ENCODE data around the gene ZNF143.

The ZNF143 gene

DNA sequence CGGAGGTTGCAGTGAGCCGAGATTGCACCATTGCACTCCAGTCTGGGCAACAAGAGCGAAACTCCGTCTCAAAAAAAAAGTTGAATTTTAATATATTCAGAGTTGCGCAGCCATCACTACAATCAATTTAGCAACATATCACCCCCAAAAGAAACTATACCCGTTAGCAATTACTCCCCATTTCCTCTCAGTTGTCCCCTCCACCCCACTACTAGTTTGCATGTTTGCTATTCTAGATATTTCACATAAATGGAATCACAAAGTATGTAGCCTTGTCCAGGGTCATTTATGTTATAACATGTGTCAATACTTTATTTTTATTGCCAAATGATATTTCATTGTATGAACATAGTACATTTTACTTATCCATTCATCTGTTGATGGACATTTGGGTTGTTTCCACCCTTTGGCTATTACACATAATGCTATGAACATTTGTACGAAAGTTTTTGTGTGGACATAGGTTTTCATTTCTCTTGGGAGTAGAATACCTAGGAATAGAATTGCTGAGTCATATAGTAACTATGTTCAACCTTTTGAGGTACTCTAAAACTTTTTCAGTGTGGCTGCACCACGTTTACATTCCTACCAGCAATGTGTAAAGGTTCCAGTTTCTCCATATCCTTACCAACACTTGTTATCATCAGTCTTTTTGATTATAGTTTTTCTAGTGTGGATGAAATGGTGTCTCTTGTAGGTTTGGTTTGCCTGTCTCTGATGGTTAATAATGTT is 2.2 kb downstream of the ZNF143 start:
- Histone ChIP-seq H3K9ac (ENCODE audit: low read depth, low read length) (no peak overlapping the region), H3K27me3 (ENCODE audit: control insufficient read depth, insufficient read depth, low read length) (no peaks in the 10 kb centered on the region), H3K9me3 (replicated peaks; ENCODE audit: low read length) (no peaks in the 10 kb centered on the region), H3K4me3 (ENCODE audit: low read length) (no peak overlapping the region), H3K36me3 (ENCODE audit: insufficient read depth, low read length) (no peaks in the 10 kb centered on the region), H3K4me1 (ENCODE audit: control insufficient read depth, insufficient read depth, low read length) (peaks cover 14% of the 10 kb centered on the region), H3K4me2 (ENCODE audit: low read length) (peak overlapping the region; percentile 21)

GRCh38 chr11:9470765-9471164 is 10.0 kb downstream of the ZNF143 start:
- Histone ChIP-seq H3K36me3 (ENCODE audit: insufficient read depth, low read length) (peaks cover 18% of the 10 kb centered on the region), H3K4me1 (ENCODE audit: control insufficient read depth, insufficient read depth, low read length) (no peaks in the 10 kb centered on the region), H3K9ac (ENCODE audit: low read depth, low read length) (no peak overlapping the region), H3K27me3 (ENCODE audit: control insufficient read depth, insufficient read depth, low read length) (no peaks in the 10 kb centered on the region), H3K4me3 (ENCODE audit: low read length) (no peak overlapping the region), H3K9me3 (replicated peaks; ENCODE audit: low read length) (no peaks in the 10 kb centered on the region), H3K4me2 (ENCODE audit: low read length) (no peak overlapping the region)

- Histone ChIP-seq H3K4me1 (ENCODE audit: control insufficient read depth, insufficient read depth, low read length) (no peaks in the 10 kb centered on the region), H3K9me3 (replicated peaks; ENCODE audit: low read length) (no peaks in the 10 kb centered on the region), H3K4me2 (ENCODE audit: low read length) (no peak overlapping the region), H3K36me3 (ENCODE audit: insufficient read depth, low read length) (peaks cover 18% of the 10 kb centered on the region), H3K9ac (ENCODE audit: low read depth, low read length) (no peak overlapping the region), H3K4me3 (ENCODE audit: low read length) (no peak overlapping the region), H3K27me3 (ENCODE audit: control insufficient read depth, insufficient read depth, low read length) (no peaks in the 10 kb centered on the region)
Observed at GRCh38 chr11:9473408-9473807, 12.6 kb downstream of the ZNF143 start.

- H3K27me3 ChIP-seq (ENCODE audit: control insufficient read depth, insufficient read depth, low read length), result no peaks in the 10 kb centered on the region
- no peak overlapping the region for H3K4me2 ChIP-seq (ENCODE audit: low read length)
- no peaks in the 10 kb centered on the region for H3K4me1 ChIP-seq (ENCODE audit: control insufficient read depth, insufficient read depth, low read length)
- H3K9me3 ChIP-seq (replicated peaks; ENCODE audit: low read length), result no peaks in the 10 kb centered on the region
- H3K4me3 ChIP-seq (ENCODE audit: low read length), result no peak overlapping the region
- H3K9ac ChIP-seq (ENCODE audit: low read depth, low read length), result no peak overlapping the region
- peaks cover 10% of the 10 kb centered on the region for H3K36me3 ChIP-seq (ENCODE audit: insufficient read depth, low read length)
Observed at GRCh38 chr11:9479899-9480298, 19.1 kb downstream of the ZNF143 start.

DNA sequence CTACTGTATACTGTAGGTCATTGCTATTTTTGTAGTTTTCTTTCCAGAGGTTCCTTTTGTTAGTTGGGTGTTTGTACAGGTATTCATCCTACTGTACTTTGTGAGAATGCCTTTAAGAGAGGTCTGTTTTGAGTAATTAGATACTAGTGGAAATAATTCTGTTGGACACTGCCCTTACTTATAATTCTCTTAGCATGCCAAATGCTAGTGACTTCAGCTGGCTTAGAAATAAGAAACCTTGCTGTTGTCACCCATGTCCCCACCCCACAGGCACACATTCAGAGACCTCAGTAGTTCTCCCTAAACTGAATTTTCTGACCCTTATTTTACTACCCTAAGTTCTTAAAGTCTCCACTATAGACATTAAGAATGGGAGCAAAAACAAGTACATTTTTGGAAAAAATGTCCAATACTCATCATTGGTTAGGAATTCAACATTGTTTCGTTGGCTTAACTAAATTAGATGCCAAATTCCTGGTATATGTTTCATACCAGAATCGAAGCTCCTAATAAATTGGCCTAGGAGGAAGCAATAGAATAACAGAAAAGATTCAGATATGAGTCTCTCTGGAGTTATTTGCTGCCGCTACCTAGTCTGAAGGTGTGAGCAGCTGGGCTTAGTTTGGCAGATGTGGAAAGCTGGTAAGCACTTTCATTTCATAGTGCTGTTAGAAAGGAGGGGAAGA is 28.4 kb downstream of the ZNF143 start:
- peak overlapping the region; percentile 53 for H3K9ac ChIP-seq (ENCODE audit: low read depth, low read length)
- H3K9me3 ChIP-seq (replicated peaks; ENCODE audit: low read length), result no peaks in the 10 kb centered on the region
- no peaks in the 10 kb centered on the region for H3K27me3 ChIP-seq (ENCODE audit: control insufficient read depth, insufficient read depth, low read length)
- H3K4me2 ChIP-seq (ENCODE audit: low read length), result peak overlapping the region; percentile 72
- H3K4me1 ChIP-seq (ENCODE audit: control insufficient read depth, insufficient read depth, low read length), result peaks cover 30% of the 10 kb centered on the region
- peaks cover 12% of the 10 kb centered on the region for H3K36me3 ChIP-seq (ENCODE audit: insufficient read depth, low read length)
- peak overlapping the region; percentile 38 for H3K4me3 ChIP-seq (ENCODE audit: low read length)

DNA sequence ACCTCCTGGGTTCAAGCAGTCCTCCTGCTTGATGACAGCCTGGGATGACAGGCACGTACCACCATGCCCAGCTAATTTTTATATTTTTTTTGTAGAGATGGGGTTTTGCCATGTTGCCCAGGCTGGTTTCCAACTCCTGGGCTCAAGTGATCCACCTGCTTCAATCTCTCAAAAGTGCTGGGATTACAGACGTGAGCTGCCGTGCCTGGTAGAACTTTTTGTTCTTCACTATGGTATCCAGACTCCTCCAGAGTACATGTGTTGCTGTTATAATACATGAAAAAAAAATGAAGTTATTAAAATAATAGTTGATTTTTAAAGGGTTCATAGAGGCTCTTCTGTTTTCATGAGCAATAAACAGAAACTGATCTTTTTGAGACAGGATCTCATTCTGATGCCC is 29.6 kb downstream of the ZNF143 start:
- peaks cover 13% of the 10 kb centered on the region for H3K36me3 ChIP-seq (ENCODE audit: insufficient read depth, low read length)
- no peak overlapping the region for H3K9ac ChIP-seq (ENCODE audit: low read depth, low read length)
- no peaks in the 10 kb centered on the region for H3K9me3 ChIP-seq (replicated peaks; ENCODE audit: low read length)
- no peak overlapping the region for H3K4me2 ChIP-seq (ENCODE audit: low read length)
- H3K4me3 ChIP-seq (ENCODE audit: low read length), result no peak overlapping the region
- H3K27me3 ChIP-seq (ENCODE audit: control insufficient read depth, insufficient read depth, low read length), result no peaks in the 10 kb centered on the region
- peaks cover 30% of the 10 kb centered on the region for H3K4me1 ChIP-seq (ENCODE audit: control insufficient read depth, insufficient read depth, low read length)

GRCh38 chr11:9493492-9493891 is 32.7 kb downstream of the ZNF143 start:
- no peak overlapping the region for H3K4me2 ChIP-seq (ENCODE audit: low read length)
- H3K36me3 ChIP-seq (ENCODE audit: insufficient read depth, low read length), result peaks cover 21% of the 10 kb centered on the region
- no peak overlapping the region for H3K4me3 ChIP-seq (ENCODE audit: low read length)
- H3K27me3 ChIP-seq (ENCODE audit: control insufficient read depth, insufficient read depth, low read length), result no peaks in the 10 kb centered on the region
- H3K9ac ChIP-seq (ENCODE audit: low read depth, low read length), result no peak overlapping the region
- H3K4me1 ChIP-seq (ENCODE audit: control insufficient read depth, insufficient read depth, low read length), result peaks cover 22% of the 10 kb centered on the region
- H3K9me3 ChIP-seq (replicated peaks; ENCODE audit: low read length), result no peaks in the 10 kb centered on the region

DNA sequence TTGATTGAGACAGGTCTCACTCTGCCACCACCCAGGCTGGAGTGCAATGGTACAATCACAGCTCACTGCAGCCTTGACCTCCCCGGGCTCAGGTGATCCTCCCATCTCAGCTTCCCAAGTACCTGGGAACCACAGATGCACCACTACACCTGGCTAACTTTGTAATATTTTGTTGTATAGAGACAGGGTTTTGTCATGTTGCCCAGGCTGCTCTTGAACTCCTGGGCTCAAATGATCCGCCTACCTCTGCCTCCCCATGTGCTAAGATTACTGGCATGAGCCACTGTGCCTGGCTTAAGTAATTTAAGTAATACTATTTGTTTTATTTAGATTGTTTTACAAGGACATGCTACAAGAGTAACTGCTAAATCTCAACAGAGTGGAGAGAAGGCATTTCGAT is 33.5 kb downstream of the ZNF143 start:
- H3K9ac ChIP-seq (ENCODE audit: low read depth, low read length), result no peak overlapping the region
- peaks cover 25% of the 10 kb centered on the region for H3K36me3 ChIP-seq (ENCODE audit: insufficient read depth, low read length)
- no peaks in the 10 kb centered on the region for H3K27me3 ChIP-seq (ENCODE audit: control insufficient read depth, insufficient read depth, low read length)

DNA sequence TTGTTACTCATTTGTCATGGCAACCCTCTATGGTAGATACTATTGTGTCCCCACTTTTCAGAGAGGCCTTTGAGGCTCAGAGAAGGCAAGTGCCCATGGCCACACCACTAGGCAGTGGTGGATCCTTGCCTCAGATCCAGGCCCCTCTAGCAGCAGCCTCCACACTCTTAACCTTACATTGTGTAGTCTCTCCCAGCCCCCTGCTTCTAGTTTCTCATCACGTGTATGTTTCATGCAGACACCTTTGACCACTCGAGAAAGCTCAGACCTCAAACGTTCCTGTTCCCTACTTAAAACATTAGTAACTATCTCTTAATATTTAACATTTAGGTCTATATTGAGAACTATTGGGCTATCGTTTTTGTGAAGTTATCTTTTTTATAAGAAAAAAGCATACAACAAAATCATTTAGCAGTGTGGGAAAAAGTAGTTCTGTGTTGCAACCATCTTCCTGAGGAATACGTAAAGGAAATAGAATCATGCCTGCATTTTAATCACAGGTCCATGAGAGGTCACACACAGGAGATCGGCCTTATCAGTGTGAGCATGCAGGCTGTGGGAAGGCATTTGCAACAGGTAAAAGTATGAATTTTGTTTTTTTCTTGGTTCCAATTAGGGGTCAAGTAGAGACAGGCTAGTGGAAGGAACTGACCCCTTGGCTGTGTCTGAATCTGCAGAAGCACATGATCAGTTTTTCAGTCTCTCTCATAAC is 35.1 kb downstream of the ZNF143 start:
- H3K4me2 ChIP-seq (ENCODE audit: low read length), result no peak overlapping the region
- no peak overlapping the region for H3K4me3 ChIP-seq (ENCODE audit: low read length)
- H3K27me3 ChIP-seq (ENCODE audit: control insufficient read depth, insufficient read depth, low read length), result no peaks in the 10 kb centered on the region
- no peak overlapping the region for H3K9ac ChIP-seq (ENCODE audit: low read depth, low read length)
- peaks cover 32% of the 10 kb centered on the region for H3K36me3 ChIP-seq (ENCODE audit: insufficient read depth, low read length)
- H3K9me3 ChIP-seq (replicated peaks; ENCODE audit: low read length), result no peaks in the 10 kb centered on the region
- H3K4me1 ChIP-seq (ENCODE audit: control insufficient read depth, insufficient read depth, low read length), result no peaks in the 10 kb centered on the region

More for the DNA sequence above, 33.5 kb downstream of the ZNF143 start:
- Histone ChIP-seq H3K4me3 (ENCODE audit: low read length) (no peak overlapping the region), H3K4me1 (ENCODE audit: control insufficient read depth, insufficient read depth, low read length) (peaks cover 14% of the 10 kb centered on the region), H3K9me3 (replicated peaks; ENCODE audit: low read length) (no peaks in the 10 kb centered on the region), H3K4me2 (ENCODE audit: low read length) (no peak overlapping the region)

DNA sequence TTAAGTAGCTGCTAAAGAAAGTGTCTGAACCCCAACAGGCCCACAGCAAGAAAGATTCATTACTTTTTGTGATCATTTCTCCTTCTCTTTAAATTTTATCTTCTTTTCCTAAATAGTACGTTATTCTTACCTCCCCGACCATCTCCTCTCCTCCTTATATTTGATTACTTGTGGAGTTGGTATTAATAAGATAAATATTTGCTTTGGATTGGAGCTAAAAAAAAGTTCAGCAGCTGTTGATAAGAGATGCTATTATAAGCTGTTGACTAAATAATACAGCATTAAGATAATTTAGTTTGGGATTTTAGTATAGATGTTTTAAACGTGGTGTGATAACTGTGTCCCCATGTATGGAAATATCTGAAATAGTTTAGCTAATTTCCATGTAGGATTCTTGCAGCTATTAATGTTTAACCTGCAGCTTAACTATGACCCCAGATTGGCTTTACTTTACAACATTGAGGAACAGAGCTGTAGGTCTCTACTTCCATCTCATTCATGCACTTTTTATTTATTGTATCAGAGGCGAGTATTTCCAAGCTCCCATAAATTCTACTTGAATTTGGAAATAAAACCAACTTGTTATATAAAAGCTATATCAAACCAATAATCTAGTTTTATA is 37.8 kb downstream of the ZNF143 start:
- Histone ChIP-seq H3K4me3 (ENCODE audit: low read length) (no peak overlapping the region), H3K9ac (ENCODE audit: low read depth, low read length) (no peak overlapping the region), H3K4me2 (ENCODE audit: low read length) (no peak overlapping the region)

DNA sequence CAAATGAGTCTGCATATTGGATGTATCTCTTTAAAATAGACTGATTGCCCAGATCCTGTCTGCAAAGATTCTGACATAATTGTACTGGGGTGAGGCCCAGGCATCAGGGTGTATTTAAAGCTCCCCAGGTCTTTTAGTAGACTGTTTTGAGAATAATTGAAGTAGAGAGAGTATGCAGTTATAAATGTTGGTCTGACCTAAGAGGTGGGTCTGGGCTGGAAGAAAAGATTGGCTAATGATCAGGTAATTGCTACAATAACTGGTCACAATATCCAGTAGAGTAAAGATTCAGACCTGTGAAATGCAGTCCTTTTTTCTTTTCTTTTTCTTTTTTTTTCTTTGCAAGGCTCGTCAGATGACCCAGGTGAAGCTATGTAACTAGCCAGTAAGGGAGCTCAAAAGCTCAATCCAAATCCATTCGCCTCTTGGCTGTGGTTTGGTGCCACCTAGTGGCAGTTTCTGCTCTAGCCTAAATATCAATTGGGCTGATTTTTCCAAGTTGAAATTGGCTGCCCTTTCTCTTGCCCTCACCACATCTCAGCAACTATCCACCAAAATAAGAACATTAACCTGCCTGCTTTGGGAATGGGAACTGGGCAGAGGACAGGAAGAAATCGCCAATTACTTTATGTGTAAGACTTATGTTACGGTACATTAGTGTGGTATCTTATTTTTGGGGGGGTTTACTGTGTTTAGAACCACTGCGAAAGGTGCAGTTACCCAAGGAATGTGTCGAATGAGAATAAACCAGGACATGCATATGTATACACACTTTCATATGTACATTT is 45.9 kb downstream of the ZNF143 start:
- H3K9ac ChIP-seq (ENCODE audit: low read depth, low read length), result no peak overlapping the region
- H3K4me3 ChIP-seq (ENCODE audit: low read length), result no peak overlapping the region
- H3K27me3 ChIP-seq (ENCODE audit: control insufficient read depth, insufficient read depth, low read length), result no peaks in the 10 kb centered on the region
- H3K36me3 ChIP-seq (ENCODE audit: insufficient read depth, low read length), result peaks cover under 1% of the 10 kb centered on the region
- H3K4me2 ChIP-seq (ENCODE audit: low read length), result no peak overlapping the region
- no peaks in the 10 kb centered on the region for H3K9me3 ChIP-seq (replicated peaks; ENCODE audit: low read length)
- H3K4me1 ChIP-seq (ENCODE audit: control insufficient read depth, insufficient read depth, low read length), result no peaks in the 10 kb centered on the region

More for the DNA sequence above, 37.8 kb downstream of the ZNF143 start:
- Histone ChIP-seq H3K27me3 (ENCODE audit: control insufficient read depth, insufficient read depth, low read length) (no peaks in the 10 kb centered on the region), H3K9me3 (replicated peaks; ENCODE audit: low read length) (no peaks in the 10 kb centered on the region), H3K36me3 (ENCODE audit: insufficient read depth, low read length) (peaks cover 35% of the 10 kb centered on the region), H3K4me1 (ENCODE audit: control insufficient read depth, insufficient read depth, low read length) (no peaks in the 10 kb centered on the region)

Measured in skeletal muscle satellite cell (primary cell).